HepG2 (cell line): Measurements from ENCODE around the gene PRKCD. TPM values are rescaled to one million over a fixed set of nuclear protein-coding genes. Genes with fewer than 3 reads are reported as not detected.
A peak's percentile ranks its signal among the peaks of the same experiment; 100 is the strongest.

Experiments
- ATM ChIP-seq: fragments of 450-650 bp; IDR thresholded peaks from 2 replicates; pipeline ENCODE4 v1.7.1; 2017; ENCODE audit warnings: mild to moderate bottlenecking, borderline replicate concordance
- ATRX ChIP-seq: sonication (generic); formaldehyde crosslinking; IDR thresholded peaks from 2 replicates; pipeline ENCODE4 v1.4.0; 2020; ENCODE audit warnings: missing genetic modification reagents, borderline replicate concordance
- CREB1 ChIP-seq, 2 experiments: fragments of 450-650 bp in 1 of 2; IDR thresholded peaks; 2 replicates each; pipeline ENCODE4 v1.6.1; 2016 to 2017; ENCODE audit warnings: control low read depth in 1 of 2, mild to moderate bottlenecking in 1 of 2, missing compliant biosample characterization in 1 of 2, missing genetic modification characterization in 1 of 2
- EHMT2 ChIP-seq: fragments of 200-600 bp; sonication (generic); IDR thresholded peaks from 2 replicates; pipeline ENCODE4 v1.7.0; 2017; ENCODE audit warnings: antibody characterized with exemption, low read depth, low read length, borderline replicate concordance
- FIP1L1 ChIP-seq: fragments of 200-400 bp; formaldehyde crosslinking; IDR thresholded peaks from 2 replicates; pipeline ENCODE4 v1.6.1; 2018; ENCODE audit warnings: low read depth, mild to moderate bottlenecking, low read length, moderate library complexity, borderline replicate concordance; ENCODE audit not compliant: insufficient read depth
- HDAC2 ChIP-seq: sonication (generic); formaldehyde crosslinking; IDR thresholded peaks from 2 replicates; pipeline ENCODE4 v1.4.0; 2020; ENCODE audit warnings: missing genetic modification reagents
- KAT2B ChIP-seq: fragments of 150-350 bp; IDR thresholded peaks from 2 replicates; pipeline ENCODE4 v1.6.1; 2014; ENCODE audit warnings: low read depth, low read length, borderline replicate concordance
- KAT8 ChIP-seq: IDR thresholded peaks from 2 replicates; pipeline ENCODE4 v1.6.1; 2016; ENCODE audit warnings: missing genetic modification reagents, missing compliant biosample characterization
- KMT2A ChIP-seq: sonication (generic); formaldehyde crosslinking; IDR thresholded peaks from 2 replicates; pipeline ENCODE4 v1.4.0; 2020; ENCODE audit warnings: missing genetic modification reagents
- MIER3 ChIP-seq: IDR thresholded peaks from 2 replicates; pipeline ENCODE4 v1.6.1; 2016; ENCODE audit warnings: missing compliant biosample characterization, borderline replicate concordance
- POLR2G ChIP-seq: fragments of 200-400 bp; formaldehyde crosslinking; IDR thresholded peaks from 2 replicates; pipeline ENCODE4 v1.6.1; 2018; ENCODE audit warnings: mild to moderate bottlenecking, low read depth, low read length, moderate library complexity
- RFX1 ChIP-seq: fragments of 450-650 bp; IDR thresholded peaks from 2 replicates; pipeline ENCODE4 v1.6.1; 2017
- RFX5 ChIP-seq: IDR thresholded peaks from 2 replicates; pipeline ENCODE4 v1.6.1; 2011; ENCODE audit warnings: low read depth, low read length, improper control_type of control experiment
- SOX13 ChIP-seq, 3 experiments: fragments of 450-650 bp in 1 of 3; sonication (generic) in 1 of 3; formaldehyde crosslinking in 1 of 3; IDR thresholded peaks in 2 of 3; conservative IDR thresholded peaks in 1 of 3; 2 replicates each; pipeline versions ENCODE4 v1.5.0 to v1.6.1; 2016 to 2020; ENCODE audit warnings: antibody characterized with exemption in 1 of 3, mild to moderate bottlenecking in 1 of 3, missing compliant biosample characterization in 1 of 3, missing genetic modification reagents in 1 of 3, moderate library complexity in 1 of 3
- SUZ12 ChIP-seq: fragments of 150-350 bp; IDR thresholded peaks from 2 replicates; pipeline ENCODE4 v1.6.1; 2014; ENCODE audit warnings: low read depth, low read length
- TARDBP ChIP-seq: sonication (generic); formaldehyde crosslinking; IDR thresholded peaks from 2 replicates; pipeline ENCODE4 v1.8.0; 2022; ENCODE audit warnings: mild to moderate bottlenecking, missing genetic modification reagents
- ZBTB8A ChIP-seq: sonication (generic); formaldehyde crosslinking; IDR thresholded peaks from 2 replicates; pipeline ENCODE4 v1.4.0; 2020; ENCODE audit warnings: mild to moderate bottlenecking, low read depth, missing genetic modification reagents, borderline replicate concordance
- ZNF256 ChIP-seq: sonication (generic); formaldehyde crosslinking; conservative IDR thresholded peaks from 2 replicates; pipeline ENCODE4 v1.4.0; 2020; ENCODE audit warnings: missing genetic modification reagents
- ZNF510 ChIP-seq: sonication (generic); formaldehyde crosslinking; IDR thresholded peaks from 2 replicates; pipeline ENCODE4 v1.4.0; 2020; ENCODE audit warnings: low read depth, mild to moderate bottlenecking, missing genetic modification reagents
- ZNF547 ChIP-seq: sonication (generic); formaldehyde crosslinking; IDR thresholded peaks from 2 replicates; pipeline ENCODE4 v1.5.1; 2020; ENCODE audit warnings: mild to moderate bottlenecking, missing genetic modification reagents
- ZNF557 ChIP-seq: sonication (generic); formaldehyde crosslinking; IDR thresholded peaks from 2 replicates; pipeline ENCODE4 v1.4.0; 2020; ENCODE audit warnings: missing genetic modification reagents
- ZNF746 ChIP-seq: sonication (generic); formaldehyde crosslinking; IDR thresholded peaks from 2 replicates; pipeline ENCODE4 v1.8.0; 2022; ENCODE audit warnings: mild to moderate bottlenecking, missing genetic modification reagents
- ZNF850 ChIP-seq: sonication (generic); formaldehyde crosslinking; conservative IDR thresholded peaks from 2 replicates; pipeline ENCODE4 v1.9.0; 2021; ENCODE audit warnings: mild to moderate bottlenecking, missing genetic modification reagents
- polyA plus RNA-seq, 8 experiments: library from polyadenylated mRNA; depleted of rRNA in 3 of 8; stranded (reverse) in 7 of 8; unstranded in 1 of 8; fragments of >200 nt; fragmentation: Illumina TruSeq in 4 of 8; extraction: Trizol in 4 of 8; gene quantifications; 2 replicates each; pipeline versions ENCODE4 v1.2.1 to v1.2.3, GENCODE V29; 2011 to 2016; ENCODE audit warnings: low read depth in 4 of 8, missing spikeins in 1 of 8, mixed read lengths in 1 of 8; ENCODE audit not compliant: insufficient read depth in 1 of 8
- total RNA-seq, 5 experiments: library from RNA; depleted of rRNA; stranded (reverse); fragments of >200 nt; fragmentation: Illumina TruSeq; extraction: Trizol; gene quantifications; 2 replicates each; pipeline ENCODE4 v1.2.3, GENCODE V29; 2016; ENCODE audit warnings: low read depth in 1 of 5
- TF ChIP-seq, protein P1 (sequence below): sonication (generic); formaldehyde crosslinking; IDR thresholded peaks from 2 replicates; pipeline ENCODE4 v1.8.0; 2022; ENCODE audit warnings: missing genetic modification reagents, mild to moderate bottlenecking, moderate library complexity, borderline replicate concordance
- TF ChIP-seq, protein P2 (sequence below): sonication (generic); formaldehyde crosslinking; IDR thresholded peaks from 2 replicates; pipeline ENCODE4 v1.4.0; 2020; ENCODE audit warnings: missing genetic modification reagents
- TF ChIP-seq, protein P3 (sequence below): sonication (generic); formaldehyde crosslinking; conservative IDR thresholded peaks from 2 replicates; pipeline ENCODE4 v1.4.0; 2020; ENCODE audit warnings: missing genetic modification reagents
- TF ChIP-seq, protein P4 (sequence below): sonication (generic); formaldehyde crosslinking; IDR thresholded peaks from 2 replicates; pipeline ENCODE4 v1.4.0; 2020; ENCODE audit warnings: mild to moderate bottlenecking, missing genetic modification reagents

The PRKCD gene
- total and polyA plus RNA-seq, 2 of the 13 experiments (the other 11 are each of a cell fraction or from before 2014, with no cell fraction given) = 1.6 to 40.7 TPM

DNA sequence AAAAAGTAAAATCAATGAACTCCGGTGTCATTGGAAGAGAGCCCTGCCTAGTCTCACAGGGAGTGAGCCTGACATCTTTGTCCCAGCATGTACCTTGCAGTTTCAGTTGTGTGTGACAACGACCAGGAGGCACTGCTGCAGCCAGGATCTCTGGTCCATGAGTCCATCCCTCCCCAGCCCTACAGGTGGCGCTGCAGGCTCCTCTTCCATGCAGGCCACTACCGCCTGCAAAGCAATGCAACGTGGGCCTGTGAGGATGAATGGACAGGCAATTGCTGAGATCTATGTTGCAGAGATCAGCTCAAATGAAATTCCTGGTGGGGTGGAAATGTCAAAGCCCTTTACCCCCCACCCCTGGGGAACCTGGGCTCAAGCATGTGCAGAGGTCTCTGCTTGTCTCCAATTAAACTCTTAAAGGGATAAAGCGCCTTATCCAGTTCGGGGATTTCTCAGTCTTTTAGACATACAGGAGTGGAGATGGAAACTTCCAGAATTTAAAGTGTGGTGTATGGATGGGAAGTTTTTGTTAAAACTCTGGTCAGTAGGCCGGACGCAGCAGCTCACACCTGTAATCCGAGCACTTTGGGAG, 59.0 kb downstream of the PRKCD start (continued):
- TF ChIP-seq ATRX (no peak), MIER3 (CRISPR knock-in tag) (peak; percentile 69; the same call in 1 of the 2 replicates), SOX13 (IDR thresholded peaks at IDR 0.05) (no peak), SOX13 (CRISPR knock-in tag; conservative IDR thresholded peaks at IDR 0.05 in 1 of 2, IDR thresholded peaks at IDR 0.05 in 1 of 2) (0 out of 4 replicates have a peak, but pooled peaks of 1 of the 2 experiments have one; percentile 27), KAT8 (0 out of 2 replicates have a peak, but pooled peaks have one; percentile 42), FIP1L1 (no peak), KMT2A (CRISPR knock-in tag) (0 out of 2 replicates have a peak, but pooled peaks have one; percentile 38), POLR2G (no peak), HDAC2 (CRISPR knock-in tag) (peak; percentile 52; the same call in 1 of the 2 replicates), ZBTB8A (no peak), ZNF850 (CRISPR knock-in tag) (no peak), SUZ12 (no peak), ZNF547 (CRISPR knock-in tag) (no peak), RFX5 (no peak), ZNF256 (no peak), ATM (no peak), ZNF746 (CRISPR knock-in tag) (no peak), ZNF557 (no peak), KAT2B (no peak), ZNF510 (CRISPR knock-in tag) (no peak), RFX1 (no peak), EHMT2 (no peak), CREB1 (IDR thresholded peaks at IDR 0.05) (no peak), CREB1 (CRISPR knock-in tag; IDR thresholded peaks at IDR 0.05) (no peak), TARDBP (CRISPR knock-in tag) (no peak)
- TF ChIP-seq, protein P1, sequence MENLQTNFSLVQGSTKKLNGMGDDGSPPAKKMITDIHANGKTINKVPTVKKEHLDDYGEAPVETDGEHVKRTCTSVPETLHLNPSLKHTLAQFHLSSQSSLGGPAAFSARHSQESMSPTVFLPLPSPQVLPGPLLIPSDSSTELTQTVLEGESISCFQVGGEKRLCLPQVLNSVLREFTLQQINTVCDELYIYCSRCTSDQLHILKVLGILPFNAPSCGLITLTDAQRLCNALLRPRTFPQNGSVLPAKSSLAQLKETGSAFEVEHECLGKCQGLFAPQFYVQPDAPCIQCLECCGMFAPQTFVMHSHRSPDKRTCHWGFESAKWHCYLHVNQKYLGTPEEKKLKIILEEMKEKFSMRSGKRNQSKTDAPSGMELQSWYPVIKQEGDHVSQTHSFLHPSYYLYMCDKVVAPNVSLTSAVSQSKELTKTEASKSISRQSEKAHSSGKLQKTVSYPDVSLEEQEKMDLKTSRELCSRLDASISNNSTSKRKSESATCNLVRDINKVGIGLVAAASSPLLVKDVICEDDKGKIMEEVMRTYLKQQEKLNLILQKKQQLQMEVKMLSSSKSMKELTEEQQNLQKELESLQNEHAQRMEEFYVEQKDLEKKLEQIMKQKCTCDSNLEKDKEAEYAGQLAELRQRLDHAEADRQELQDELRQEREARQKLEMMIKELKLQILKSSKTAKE (CRISPR knock-in tag) = no peak
- TF ChIP-seq, protein P2, sequence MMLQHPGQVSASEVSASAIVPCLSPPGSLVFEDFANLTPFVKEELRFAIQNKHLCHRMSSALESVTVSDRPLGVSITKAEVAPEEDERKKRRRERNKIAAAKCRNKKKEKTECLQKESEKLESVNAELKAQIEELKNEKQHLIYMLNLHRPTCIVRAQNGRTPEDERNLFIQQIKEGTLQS = no peak
- TF ChIP-seq, protein P3, sequence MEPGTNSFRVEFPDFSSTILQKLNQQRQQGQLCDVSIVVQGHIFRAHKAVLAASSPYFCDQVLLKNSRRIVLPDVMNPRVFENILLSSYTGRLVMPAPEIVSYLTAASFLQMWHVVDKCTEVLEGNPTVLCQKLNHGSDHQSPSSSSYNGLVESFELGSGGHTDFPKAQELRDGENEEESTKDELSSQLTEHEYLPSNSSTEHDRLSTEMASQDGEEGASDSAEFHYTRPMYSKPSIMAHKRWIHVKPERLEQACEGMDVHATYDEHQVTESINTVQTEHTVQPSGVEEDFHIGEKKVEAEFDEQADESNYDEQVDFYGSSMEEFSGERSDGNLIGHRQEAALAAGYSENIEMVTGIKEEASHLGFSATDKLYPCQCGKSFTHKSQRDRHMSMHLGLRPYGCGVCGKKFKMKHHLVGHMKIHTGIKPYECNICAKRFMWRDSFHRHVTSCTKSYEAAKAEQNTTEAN (CRISPR knock-in tag) = no peak
- TF ChIP-seq, protein P4, sequence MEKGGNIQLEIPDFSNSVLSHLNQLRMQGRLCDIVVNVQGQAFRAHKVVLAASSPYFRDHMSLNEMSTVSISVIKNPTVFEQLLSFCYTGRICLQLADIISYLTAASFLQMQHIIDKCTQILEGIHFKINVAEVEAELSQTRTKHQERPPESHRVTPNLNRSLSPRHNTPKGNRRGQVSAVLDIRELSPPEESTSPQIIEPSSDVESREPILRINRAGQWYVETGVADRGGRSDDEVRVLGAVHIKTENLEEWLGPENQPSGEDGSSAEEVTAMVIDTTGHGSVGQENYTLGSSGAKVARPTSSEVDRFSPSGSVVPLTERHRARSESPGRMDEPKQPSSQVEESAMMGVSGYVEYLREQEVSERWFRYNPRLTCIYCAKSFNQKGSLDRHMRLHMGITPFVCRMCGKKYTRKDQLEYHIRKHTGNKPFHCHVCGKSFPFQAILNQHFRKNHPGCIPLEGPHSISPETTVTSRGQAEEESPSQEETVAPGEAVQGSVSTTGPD (CRISPR knock-in tag) = no peak
